ENCODE measurements around the gene SUGCT. TPM values are rescaled to one million over a fixed set of nuclear protein-coding genes. Genes with fewer than 3 reads are reported as not detected.

Gene SUGCT
- total and polyA plus RNA-seq, 7 donors, result 2.4 to 7.3 (median 3.2) TPM

- H3K36me3 ChIP-seq (ENCODE audit: insufficient read depth in 1 of 2, low read depth in 1 of 2), result no peaks in the 10 kb centered on the region
- 53 to 60% (median 56%) methylated on average over 9 of the region's 9 CpGs for WGBS, 3 donors
- DNase-seq (no peak), ATAC-seq (no peak)
- no peak for TF ChIP-seq CTCF (IDR thresholded peaks at IDR 0.05)
- H3K4me3 ChIP-seq, result no peak overlapping the region
- no peak overlapping the region for H3K27ac ChIP-seq
- H3K9me3 ChIP-seq, result no peaks in the 10 kb centered on the region
- intact Hi-C loops (cut with DNase I), result no loop called here
- no peaks in the 10 kb centered on the region for H3K4me1 ChIP-seq
- H3K27me3 ChIP-seq (ENCODE audit: insufficient read depth in 3 of 3, low read length in 2 of 3), result no peaks in the 10 kb centered on the region
These were observed 628.8 kb downstream of the SUGCT start for GRCh38 chr7:40763319-40764287.

- Histone ChIP-seq H3K4me1 (no peaks in the 10 kb centered on the region), H3K27me3 (ENCODE audit: insufficient read depth in 3 of 3, low read length in 2 of 3) (no peaks in the 10 kb centered on the region), H3K9me3 (no peaks in the 10 kb centered on the region), H3K36me3 (ENCODE audit: insufficient read depth in 1 of 2, low read depth in 1 of 2) (no peaks in the 10 kb centered on the region), H3K4me3 (no peak overlapping the region), H3K27ac (no peak overlapping the region)
- no peak for DNase-seq
- 92 to 96% (median 94%) methylated on average over 3 of the region's 3 CpGs for WGBS, 3 donors
- no peak for TF ChIP-seq CTCF (IDR thresholded peaks at IDR 0.05)
- intact Hi-C loops (cut with DNase I), result no loop called here
- no peak for ATAC-seq
These were observed 630.8 kb downstream of the SUGCT start for GRCh38 chr7:40765639-40766038.

GRCh38 chr7:40772096-40772495 lies 637.3 kb downstream of the SUGCT start:
- no peak for ATAC-seq

DNA sequence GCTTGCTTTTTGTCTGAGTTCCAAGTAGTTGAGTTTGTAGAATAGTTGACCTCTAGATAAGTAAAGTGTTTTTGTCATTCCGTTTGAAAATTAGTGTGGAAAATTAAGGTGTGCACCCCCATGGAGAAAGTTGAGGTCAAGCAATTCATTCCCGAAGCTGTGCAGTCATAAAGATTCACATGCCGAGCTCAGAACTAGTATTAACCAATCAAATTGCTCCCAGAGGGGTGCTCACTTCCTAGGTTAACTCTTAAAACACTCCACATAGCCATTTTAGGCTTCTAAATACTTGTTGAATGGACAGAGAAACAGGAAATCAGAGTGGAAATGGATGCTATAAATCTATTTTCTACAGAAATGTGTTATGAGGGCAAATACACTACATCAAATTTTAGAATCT lies 638.9 kb downstream of the SUGCT start:
- DNase-seq (no peak), ATAC-seq (no peak)
- no peak overlapping the region for H3K4me3 ChIP-seq
- H3K27ac ChIP-seq, result no peak overlapping the region
- no peaks in the 10 kb centered on the region for H3K9me3 ChIP-seq
- no peaks in the 10 kb centered on the region for H3K4me1 ChIP-seq
- H3K36me3 ChIP-seq (ENCODE audit: insufficient read depth in 1 of 2, low read depth in 1 of 2), result no peaks in the 10 kb centered on the region
- WGBS, 3 donors, result 18 to 34% (median 22%) methylated on average over 3 of the region's 3 CpGs
- intact Hi-C loops (cut with DNase I), result no loop called here
- TF ChIP-seq CTCF (IDR thresholded peaks at IDR 0.05), result no peak
- no peaks in the 10 kb centered on the region for H3K27me3 ChIP-seq (ENCODE audit: insufficient read depth in 3 of 3, low read length in 2 of 3)

More at GRCh38 chr7:40772096-40772495, 637.3 kb downstream of the SUGCT start:
- intact Hi-C loops (cut with DNase I), result no loop called here
- no peaks in the 10 kb centered on the region for H3K27me3 ChIP-seq (ENCODE audit: insufficient read depth in 3 of 3, low read length in 2 of 3)
- H3K36me3 ChIP-seq (ENCODE audit: insufficient read depth in 1 of 2, low read depth in 1 of 2), result no peaks in the 10 kb centered on the region
- 85 to 92% (median 91%) methylated on average over 3 of the region's 3 CpGs for WGBS, 3 donors
- H3K4me1 ChIP-seq, result no peaks in the 10 kb centered on the region
- TF ChIP-seq CTCF (IDR thresholded peaks at IDR 0.05), result no peak
- H3K9me3 ChIP-seq, result no peaks in the 10 kb centered on the region
- no peak for DNase-seq
- no peak overlapping the region for H3K27ac ChIP-seq
- no peak overlapping the region for H3K4me3 ChIP-seq
